GM18519 (cell line): ENCODE measurements around the gene EPHB1.
"Not testable (repeated sequence)": the region's sequence is repeated elsewhere in the genome, so short reads cannot be mapped to it uniquely, and the experiment has no call there.

Experiments used
- ATAC-seq: cut with Tn5 transposase; IDR thresholded peaks from one replicate; pipeline ENCODE4 v1.9.1; 2021; ENCODE audit warnings: mild to moderate bottlenecking, moderate library complexity; ENCODE audit not compliant: unreplicated experiment, low FRiP score

The EPHB1 gene

DNA sequence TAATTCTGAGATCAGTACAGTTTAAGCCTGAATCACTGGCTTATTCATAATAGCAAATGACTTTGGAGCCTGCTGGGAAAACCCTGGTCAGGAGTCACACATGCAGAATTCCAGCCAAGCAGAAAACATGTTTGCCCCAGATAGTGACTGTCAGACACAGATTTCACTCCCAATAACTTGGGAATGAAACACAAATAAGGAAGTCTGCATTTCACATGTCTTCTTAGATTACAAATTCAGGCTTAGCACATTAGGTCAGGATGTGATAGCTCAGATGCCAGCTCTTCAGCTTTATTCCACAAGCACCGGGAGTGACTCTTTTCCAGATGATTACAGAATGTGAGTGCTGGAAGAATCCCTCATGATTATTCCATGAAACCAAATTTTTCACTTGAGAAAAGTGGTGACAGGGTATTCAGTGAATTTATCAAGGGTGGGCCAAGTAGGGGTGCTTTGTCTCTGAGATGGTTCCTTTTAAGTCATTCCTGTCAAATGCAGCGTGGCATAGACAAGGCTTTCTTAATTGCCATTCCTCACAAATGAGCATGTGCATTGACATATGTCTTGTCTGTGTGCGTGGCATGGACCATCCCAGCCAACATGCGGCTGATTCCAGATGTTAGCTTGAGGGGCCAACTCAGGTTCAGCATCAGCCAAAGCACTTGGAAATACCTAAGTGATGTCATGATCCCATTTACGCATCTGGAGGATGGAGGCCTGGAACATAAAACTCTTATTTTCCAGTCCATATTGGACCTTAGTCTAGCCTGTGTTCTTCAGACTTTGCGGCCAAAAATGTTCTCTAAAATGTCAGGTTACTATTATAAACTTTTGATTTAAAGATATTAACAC lies 191.0 kb downstream of the EPHB1 start:
- ATAC-seq: no peak

DNA sequence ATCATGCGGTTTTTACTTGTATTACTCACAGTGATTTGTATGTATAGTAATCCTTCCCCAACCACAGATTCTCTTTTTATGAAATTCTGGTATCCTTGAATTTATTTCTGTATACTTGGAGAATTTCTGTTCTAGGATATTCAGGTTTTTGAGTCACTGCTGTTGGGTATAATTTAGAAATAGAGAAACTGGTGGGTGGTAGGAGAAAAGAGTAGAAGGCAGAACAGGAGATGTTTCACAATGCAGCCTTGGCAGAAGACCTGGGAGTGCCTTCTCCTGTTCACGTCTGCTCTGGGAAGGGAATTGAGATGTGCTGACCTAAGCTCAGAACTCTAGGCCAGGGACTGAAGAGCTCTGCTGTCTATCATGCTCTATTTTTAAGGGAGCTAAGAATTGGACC lies 193.6 kb downstream of the EPHB1 start:
- ATAC-seq: no peak

DNA sequence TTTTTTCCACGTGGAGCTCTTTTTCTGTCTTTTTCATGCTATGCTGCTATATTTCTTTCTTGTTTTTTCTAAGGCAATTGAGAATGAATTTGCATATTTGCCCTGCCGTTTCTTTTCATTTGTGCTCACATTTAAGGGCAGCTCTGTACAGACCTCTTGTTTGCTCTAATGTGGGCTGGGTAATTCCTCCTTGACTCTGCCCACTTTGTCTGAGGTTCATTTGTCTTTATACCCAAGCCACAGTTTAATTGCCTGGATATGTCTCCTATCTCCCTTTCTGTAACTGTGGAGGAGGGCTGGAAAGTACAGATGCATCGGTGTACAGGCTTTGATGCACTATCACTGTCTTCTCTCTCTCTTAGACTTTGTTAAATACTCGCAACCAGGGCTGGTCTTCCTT lies 195.9 kb downstream of the EPHB1 start:
- ATAC-seq: no peak

DNA sequence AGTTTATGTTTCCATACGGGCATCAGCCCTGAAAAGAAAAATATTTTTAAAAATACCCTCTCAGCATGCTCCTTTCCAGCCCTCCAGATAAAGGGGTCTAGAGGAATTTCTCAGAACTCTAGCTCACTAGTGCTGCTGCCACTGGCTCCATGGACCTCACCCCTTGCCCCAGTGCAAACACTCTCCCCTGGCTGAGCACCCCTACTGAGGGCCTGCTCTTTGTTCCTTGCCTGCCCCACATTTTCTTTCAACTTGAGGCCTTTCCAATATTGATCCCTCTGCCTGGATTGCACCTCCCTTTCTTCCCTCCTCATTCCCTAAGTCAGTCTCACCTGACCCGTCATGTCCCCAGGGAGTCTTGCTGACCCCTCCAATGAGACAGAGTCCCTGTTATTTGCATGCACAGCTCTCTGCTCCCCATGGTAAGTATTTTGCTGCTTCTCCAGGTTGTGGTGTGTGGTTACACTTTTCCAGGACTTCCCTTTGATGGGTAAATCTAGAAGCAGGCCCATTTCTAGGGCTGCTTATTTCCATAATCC lies 196.5 kb downstream of the EPHB1 start:
- no peak for ATAC-seq

DNA sequence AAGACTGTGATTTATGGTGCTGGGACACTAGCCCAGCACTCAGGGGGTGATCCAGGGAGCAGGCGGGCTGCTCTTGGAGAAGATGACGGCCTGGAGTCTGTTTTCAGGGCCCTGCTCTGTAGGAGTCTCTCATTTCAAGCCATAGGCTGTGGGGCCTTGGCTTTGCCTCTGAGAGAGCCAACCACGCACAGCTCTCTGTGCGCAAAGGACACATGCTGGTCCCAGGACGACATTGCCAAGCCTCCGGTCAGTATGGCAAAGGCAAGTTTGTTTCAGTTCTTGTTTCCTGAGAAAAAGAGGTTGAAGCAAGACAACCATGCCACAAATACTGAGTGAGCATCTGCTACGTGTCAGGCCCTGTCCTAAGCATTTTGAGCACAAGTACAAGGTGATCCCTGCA lies 197.1 kb downstream of the EPHB1 start:
- ATAC-seq: no peak

DNA sequence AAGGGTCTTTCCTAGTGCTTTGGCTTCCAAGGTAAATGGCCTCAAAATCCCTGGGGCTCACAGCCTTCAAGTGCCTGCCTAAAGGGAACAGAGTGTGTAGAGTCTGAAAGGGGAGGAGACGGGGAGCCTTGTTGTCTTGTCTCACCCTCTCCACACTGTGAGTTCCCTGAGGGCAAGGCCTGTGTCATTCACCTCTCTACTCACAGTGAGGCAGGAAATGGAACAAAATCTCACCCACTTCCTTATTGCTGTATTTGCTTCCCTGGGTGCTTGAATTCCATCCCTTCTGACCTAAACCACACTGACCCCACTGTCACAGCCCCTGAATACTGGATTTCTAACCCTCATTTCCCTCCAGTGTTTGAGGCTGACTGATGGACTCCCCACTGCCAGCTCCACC lies 197.5 kb downstream of the EPHB1 start:
- ATAC-seq: no peak

DNA sequence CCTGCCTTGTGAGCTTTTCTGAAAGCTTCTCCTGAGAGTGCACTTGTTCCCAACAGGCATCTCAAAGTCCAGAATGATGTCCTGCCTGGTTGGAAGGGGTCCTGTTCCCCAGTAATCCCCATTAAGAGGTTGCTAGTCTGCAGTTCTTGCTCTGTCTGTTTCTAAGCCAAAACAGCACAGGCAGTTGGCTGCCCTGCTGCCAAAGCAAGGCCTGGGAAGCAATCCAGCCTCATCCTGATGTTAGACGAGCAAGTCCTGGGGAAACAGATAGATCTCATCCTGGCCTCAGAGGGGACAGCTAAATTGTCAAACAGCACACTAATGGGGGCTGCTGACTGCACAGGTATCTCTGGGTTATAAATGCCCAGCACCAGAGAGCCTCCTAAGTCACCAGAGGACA lies 198.0 kb downstream of the EPHB1 start:
- ATAC-seq: no peak

DNA sequence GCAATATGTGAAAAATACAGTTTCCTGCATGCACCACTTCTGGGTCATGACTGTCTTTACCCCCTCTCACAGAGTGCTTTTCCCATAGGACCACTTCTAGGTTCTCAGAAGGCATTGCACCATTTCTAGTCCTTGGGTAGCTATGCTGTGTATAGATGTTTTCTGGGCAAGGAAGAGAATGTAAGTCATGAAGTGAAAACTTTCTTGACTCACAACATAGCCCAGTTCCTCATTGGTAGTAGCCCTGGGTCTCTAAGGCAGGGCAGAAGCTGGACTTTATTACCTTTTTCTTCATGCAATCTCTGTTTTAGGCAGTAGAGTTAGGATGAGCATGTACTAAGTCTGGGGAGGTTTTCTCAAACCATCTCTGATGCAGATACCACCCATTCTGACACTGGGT lies 203.1 kb downstream of the EPHB1 start:
- ATAC-seq: no peak

DNA sequence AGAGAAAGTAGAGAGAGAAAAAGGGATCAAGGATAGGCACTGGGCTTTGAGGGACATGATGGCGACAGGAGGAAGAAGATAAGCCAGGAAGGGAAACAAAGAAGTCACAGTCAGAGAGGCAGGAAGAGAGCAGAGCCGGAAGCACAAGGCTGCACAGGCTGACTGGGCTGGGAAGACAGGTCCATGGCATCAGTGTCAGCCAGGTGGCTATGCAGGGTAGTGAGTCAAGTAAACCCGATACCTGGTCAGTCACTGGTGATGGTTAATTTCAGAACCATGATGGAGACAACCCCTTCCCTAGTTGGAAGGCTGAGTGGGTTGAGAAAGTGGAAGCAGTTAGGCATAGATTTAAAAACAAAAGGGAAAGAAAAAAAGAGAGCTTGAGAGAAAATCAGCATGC lies 203.8 kb downstream of the EPHB1 start:
- no peak for ATAC-seq

DNA sequence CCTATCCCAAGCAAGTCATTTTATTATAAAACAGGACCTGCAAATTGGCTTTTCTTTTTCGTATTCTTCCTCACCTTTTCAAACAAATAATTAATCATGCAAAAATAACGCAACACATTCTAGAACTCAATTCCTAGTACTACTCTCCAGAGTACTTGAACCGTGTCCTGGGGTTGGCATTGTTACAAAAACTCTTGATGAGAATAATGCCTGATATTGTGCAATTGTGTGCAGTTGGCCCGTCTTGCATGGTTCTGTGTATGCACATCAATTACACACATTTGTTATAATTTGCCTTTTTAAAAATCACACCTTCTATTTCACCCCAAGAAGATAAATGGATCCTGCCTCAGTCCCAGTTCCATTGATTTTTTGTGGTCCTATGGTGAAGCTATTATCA lies 205.4 kb downstream of the EPHB1 start:
- no peak for ATAC-seq

DNA sequence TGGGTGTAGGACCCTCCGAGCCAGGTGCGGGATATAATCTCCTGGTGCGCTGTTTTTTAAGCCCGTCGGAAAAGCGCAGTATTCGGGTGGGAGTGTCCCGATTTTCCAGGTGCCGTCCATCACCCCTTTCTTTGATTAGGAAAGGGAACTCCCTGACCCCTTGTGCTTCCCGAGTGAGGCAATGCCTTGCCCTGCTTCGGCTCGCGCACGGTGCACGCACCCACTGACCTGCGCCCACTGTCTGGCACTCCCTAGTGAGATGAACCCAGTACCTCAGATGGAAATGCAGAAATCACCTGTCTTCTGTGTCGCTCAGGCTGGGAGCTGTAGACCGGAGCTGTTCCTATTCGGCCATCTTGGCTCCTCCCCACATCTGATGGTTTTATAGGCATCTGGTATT lies 210.6 kb downstream of the EPHB1 start:
- not testable (repeated sequence) for ATAC-seq

DNA sequence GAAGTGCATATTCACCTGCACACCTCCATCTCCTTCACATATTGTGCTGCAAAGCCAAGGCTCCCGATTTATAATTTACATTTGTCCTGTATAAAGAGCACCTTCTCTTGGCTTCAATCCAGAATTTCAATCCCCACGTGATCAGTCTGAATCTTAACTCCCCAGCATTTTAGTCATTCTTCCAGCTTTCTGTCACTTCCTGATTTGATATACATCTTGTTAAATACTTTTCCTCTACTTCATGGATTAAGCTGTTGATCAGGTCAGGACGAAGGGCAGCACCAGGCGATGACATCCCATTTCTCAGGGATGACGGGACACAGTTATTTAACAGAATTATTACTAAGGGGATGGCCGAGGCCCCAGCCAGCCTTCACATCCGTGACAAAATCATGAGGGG lies 212.5 kb downstream of the EPHB1 start:
- ATAC-seq: no peak

DNA sequence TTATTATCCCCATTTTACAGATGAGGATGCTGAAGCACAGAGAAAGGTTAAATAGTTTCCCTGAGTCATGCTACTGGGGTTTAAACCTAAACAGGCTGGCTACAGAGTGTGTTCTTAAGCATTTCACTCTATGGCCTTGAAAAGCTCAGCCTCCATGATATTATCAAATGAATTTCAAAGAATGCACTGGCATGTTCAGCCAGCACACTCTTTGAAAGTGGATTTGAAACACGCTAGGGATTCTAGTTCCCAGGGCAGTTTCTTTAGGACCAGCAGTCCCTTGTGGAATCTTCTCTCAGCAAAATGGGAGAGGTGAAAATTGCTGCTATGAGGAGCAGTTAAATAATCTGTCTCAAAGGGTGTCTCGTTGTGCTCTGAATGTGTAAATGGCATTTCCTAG lies 213.3 kb downstream of the EPHB1 start:
- no peak for ATAC-seq

DNA sequence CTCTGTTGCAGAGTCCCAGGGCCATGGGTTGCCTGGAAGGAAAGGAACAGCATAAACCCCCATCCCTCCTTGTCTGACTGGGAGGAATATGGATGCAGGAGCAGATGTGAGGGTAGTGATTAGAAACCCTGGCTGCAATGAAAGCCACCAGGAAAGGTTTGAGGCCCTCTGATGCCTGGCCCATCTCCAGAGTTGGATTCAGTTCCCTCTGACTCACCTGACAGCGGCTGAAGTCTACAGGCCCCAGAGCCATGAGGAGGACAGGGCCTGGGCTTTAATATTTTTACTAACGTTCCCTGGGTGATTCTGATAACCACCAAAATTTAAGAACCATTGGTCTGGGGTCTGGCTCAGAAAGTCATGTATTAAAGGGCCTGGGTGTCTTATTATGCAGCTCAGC lies 214.0 kb downstream of the EPHB1 start:
- ATAC-seq: no peak

DNA sequence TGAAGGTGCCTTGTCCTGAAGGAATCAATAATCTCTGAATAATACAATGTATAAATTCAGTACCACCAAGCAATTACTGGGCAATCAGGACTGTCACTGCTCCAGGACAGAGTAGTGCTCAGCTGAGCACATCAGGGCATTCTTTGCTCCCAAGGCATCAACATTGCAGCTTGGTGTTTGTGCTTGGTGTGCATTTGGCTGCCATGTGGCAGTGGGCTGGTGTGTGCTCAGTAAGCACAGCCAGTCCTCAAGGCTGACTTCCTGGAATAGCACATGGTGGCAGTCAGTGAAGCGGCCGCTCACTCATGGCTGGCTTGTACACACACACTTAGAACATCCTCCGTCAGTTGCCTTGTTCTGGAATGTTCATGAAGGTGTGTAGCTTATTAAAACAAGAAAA lies 217.0 kb downstream of the EPHB1 start:
- no peak for ATAC-seq

DNA sequence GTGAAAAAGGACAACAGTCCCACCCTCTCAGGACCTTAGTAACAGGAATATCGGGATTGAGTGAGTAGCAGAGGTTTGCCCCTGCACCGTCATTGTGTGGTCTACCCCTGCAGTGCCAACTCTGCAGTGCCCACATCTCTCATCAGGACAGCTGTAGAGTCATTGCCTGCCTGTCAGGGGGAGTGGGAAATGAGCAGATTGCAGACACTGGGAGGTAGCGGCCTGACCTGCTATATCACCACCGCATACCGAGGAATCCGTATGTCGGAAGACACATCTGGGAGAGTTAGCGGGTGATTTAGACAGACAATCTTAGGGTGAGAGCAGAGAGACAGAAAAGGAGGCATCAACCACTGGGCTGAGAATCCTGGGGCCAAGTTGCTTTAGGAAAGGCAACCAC lies 218.1 kb downstream of the EPHB1 start:
- no peak for ATAC-seq

DNA sequence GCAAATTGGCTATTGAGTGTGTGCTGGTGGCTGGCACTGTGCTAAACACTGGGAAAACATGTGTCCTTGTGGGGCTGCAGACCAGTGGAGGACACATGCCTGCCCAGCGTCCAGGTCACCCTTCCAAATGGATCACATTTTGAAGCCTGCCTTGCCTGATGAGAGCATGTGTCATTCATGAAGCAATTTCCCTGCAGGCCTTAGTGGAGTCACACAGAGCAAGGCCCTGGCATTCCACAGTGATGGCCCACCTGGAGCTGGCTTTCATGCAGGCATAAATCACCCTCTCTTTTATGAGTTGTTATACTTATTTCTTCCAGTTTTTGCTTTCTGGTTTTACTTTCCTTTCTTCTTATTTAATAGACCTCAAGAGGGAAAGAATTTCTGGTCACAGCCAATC lies 219.5 kb downstream of the EPHB1 start:
- ATAC-seq: no peak

DNA sequence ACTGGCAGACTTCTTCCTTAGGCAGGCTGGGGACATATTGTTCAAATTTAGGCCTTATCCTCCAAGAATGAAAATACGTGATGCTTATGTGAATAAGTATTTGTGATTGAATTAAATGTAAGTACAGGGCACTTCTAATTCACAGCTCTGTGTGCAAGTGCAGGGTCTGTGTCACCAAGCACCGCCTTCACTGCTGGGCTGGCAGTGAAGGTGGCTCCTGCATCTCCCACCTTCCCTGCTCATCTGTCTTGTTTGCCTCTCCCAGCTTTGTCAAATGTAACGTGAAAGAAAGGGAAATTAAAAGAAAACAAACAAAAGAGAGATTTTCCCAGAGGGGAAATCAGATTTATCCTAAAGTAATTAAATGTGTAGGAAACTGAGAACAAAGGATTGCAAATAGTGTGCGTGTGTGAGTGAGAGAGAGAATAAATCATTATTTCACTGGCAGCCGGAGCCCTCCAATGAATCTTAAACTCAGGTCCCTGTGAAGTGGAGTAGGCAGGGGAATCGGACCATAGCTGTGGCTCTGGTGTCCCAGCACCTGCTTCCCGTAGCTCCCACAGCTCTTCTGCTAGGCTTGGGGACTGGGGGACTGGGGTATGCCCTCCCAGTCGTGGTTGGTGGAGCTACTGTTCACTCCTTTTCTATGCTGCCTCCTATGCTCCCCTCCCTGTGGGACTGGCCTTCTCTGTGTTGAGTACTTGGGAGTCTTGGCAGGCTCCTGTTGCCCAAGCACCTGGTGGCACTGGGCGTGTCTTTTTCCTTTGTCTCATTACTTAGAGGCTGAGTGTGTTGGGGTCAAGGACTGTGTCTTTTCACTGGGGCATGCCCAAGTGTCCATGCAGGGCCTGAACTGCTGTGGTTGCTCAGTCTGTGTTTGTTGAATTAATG lies 222.2 kb downstream of the EPHB1 start:
- no peak for ATAC-seq

DNA sequence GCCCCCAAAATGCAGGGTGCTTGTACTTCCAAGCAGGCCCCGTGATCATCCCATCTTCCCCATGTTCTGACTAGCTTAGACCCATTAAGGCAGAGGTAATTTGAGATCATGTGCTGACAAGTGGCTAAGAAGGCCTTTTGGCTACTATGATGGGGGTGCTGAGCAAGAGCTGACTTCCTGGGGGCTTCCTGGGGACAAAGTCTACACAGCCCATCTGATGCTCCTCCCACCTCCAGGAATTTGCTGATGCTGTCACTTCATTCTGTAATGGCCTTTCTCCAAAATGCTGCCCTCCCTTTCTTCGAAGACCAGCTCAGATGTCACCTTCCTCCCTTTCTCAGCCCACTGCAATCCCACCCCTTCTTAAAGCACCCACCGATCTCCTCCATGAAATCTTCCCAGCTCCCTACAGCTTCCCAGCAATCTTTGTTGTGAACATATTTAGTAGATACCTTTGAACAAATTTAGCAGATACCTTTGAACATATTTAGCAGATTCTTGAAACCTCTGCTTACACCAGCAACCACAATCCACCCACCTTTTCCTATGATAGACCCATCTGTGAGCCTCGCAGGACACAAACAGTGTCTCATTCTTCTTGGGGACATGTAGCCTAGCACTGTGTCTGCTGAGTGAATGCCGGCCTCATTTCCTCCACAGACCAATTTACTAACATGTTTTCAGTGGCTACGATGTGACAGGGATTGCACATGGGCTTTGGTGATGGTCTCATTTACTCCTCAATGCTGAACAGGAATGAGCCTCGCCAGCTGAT lies 223.3 kb downstream of the EPHB1 start:
- ATAC-seq: peak; percentile 91

DNA sequence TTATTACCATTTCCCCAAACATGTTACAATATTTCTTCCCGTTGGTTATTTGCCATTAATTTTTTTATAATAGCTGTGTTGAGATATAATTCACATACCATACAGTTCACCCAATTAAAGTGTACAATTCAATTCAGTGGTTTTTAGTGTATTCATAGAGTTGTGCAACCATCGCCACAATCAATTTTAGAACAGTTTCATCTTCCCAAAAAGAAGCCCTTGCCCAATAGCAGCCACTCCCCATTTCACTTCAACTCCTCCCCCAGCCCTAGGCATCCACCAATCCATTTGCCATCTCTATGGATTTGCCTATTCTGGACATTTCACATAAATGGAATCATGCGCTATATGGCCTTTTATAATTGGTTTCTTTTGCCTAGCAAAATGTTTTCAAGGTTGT lies 225.1 kb downstream of the EPHB1 start:
- no peak for ATAC-seq
